GM19043 (cell line): Measurements from ENCODE around the gene B4GALT5.
"Not testable (repeated sequence)": the region's sequence is repeated elsewhere in the genome, so short reads cannot be mapped to it uniquely, and the experiment has no call there.

Experiments
- ATAC-seq: cut with Tn5 transposase; IDR thresholded peaks from one replicate; pipeline ENCODE4 v1.9.1; 2021; ENCODE audit warnings: low read depth; ENCODE audit not compliant: unreplicated experiment

The B4GALT5 gene

GRCh38 chr20:49635166-49635565 is 78.5 kb downstream of the B4GALT5 start:
- no peak for ATAC-seq

- no peak for ATAC-seq
These were observed 79.6 kb downstream of the B4GALT5 start for GRCh38 chr20:49634116-49634515.

DNA sequence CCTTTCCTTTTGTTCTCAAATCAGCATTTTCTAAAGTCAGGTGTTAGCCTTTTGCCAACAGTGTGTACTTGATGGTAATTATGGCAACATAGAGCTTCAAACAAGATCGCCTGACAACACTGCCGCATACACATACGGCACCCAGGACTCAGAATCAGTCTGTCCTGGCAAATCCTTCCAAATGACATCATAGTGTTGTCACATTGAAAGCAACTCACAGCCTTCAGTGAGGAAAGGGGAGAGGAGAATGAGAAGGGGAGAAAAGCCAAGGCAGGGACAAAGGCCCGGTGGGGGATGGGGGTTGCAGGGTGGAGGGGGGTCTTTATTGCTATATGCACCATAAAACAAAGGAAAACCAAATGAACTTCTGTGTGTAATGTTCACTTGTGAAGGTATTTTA is 80.0 kb downstream of the B4GALT5 start:
- ATAC-seq: no peak

DNA sequence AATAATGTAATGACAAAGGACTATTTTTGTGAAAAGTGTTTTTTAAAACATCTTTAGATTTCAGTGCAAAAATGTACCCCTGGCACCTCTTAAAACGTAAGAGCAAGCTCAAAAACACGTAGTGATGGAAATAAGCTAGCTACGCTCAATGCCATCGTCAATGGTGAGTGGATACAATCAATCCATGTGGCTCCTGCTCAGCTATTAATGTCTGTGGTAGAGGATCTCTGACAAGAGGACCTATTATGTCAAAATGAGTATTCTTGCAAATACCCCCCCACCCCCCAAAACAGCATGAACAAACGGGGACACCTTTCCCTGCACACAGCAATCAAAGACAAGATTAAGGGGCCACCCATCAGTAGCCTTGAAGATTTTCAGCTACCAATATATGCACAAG is 80.7 kb downstream of the B4GALT5 start:
- no peak for ATAC-seq

DNA sequence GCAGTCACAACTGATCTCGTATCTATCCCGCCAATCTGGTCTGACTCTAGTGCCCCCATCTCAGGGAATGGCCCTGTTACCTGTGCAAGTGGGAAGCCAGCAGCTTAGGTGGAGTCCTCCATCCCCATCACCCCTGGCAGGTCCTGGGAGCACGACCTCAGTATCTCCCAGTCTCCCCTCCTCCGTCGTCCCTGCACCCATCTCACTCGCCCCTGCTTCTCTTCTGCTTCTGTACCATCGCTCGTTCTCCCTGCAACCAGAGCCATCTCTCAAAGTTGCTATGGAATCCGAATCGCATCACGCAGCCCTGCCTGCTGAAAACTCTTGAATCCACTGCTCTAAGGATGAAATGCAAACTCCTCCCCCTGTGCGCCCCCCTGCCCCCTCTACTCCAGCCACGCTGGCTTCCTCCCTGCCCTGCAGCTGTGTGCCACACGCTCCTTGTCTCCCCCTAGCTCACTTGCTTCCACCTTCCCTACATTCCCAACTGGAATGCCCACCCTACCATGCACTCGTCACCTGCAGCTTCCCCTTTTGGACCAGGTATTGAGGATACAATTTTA is 81.7 kb downstream of the B4GALT5 start:
- ATAC-seq: no peak

- ATAC-seq: no peak
These were observed 82.5 kb downstream of the B4GALT5 start for GRCh38 chr20:49631061-49631716.

GRCh38 chr20:49630396-49630951 is 83.2 kb downstream of the B4GALT5 start:
- peak; percentile 74 for ATAC-seq

DNA sequence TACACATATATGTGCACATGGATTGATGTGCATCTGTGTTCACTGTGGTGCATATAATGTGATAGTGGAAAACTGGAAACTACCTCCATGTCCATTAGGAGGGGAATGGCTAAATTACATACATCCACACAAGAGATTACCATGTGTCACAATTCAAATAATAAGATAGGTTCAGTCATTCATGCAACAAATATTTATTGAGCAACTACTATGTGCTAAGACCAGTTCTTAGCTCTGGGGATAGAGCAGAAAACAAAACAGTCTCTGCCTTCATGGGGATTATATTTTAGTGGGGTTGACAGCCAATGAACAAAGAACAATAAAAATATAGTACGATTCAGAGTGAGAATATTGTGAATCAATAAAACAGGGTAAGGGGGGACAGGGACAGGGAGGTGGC is 84.1 kb downstream of the B4GALT5 start:
- no peak for ATAC-seq

DNA sequence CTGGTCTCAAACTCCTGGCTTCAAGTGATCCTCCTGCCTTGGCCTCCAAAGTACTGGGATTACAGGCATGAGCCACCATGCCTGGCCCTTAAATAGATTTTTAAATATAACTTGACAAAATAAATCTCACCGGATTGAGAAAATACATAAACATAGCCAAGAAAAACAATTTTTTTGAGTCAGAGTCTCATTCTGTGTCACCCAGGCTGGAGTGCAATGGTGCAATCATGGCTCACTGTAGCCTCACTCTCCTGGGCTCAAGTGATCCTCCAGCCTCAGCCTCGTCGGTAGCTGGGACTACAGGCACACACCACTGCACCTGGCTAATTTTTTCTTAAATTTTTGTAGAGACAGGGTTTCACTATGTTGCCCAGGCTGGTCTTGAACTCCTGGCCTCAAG is 85.4 kb downstream of the B4GALT5 start:
- ATAC-seq: not testable (repeated sequence)

DNA sequence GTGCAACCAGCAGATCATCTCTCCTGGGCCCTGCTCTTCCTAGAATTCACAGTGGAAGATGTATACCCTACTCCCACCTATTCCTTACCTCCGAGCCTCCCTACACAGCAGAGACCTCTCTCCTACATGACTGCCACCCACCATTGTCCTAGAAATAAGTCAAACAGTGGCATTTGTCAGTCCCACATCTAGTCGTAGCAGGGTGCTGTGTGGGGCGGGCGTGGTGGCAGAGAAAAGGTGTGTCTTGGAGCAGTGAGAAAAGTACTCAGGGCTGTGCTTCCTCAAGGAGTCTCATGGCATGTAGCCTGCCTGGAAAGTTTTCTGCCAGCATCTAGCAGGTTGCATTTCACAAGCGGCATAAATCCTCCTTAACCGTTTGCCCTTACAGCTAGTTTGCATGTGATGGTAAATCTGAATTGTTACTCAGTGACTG is 86.3 kb downstream of the B4GALT5 start:
- ATAC-seq: no peak

DNA sequence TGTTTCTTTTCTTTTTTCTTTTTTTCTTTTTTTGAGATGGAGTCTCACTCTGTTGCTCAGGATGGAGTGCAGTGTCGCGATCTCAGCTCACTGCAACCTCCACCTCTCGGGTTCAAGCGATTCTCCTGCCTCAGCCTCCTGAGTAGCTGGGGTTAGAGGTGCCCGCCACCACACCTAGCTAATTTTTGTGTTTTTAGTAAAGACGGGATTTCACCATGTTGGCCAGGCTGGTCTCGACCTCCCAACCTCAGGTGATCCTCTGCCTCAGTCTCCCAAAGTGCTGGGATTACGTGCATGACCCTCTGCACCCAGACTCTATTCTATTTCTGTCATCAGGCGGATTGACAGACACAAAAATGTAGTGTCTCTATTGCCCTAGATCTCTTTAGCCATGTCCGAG is 88.7 kb downstream of the B4GALT5 start:
- not testable (repeated sequence) for ATAC-seq

GRCh38 chr20:49624317-49624716 is 89.4 kb downstream of the B4GALT5 start:
- ATAC-seq: no peak

GRCh38 chr20:49622243-49622642 is 91.4 kb downstream of the B4GALT5 start:
- no peak for ATAC-seq

DNA sequence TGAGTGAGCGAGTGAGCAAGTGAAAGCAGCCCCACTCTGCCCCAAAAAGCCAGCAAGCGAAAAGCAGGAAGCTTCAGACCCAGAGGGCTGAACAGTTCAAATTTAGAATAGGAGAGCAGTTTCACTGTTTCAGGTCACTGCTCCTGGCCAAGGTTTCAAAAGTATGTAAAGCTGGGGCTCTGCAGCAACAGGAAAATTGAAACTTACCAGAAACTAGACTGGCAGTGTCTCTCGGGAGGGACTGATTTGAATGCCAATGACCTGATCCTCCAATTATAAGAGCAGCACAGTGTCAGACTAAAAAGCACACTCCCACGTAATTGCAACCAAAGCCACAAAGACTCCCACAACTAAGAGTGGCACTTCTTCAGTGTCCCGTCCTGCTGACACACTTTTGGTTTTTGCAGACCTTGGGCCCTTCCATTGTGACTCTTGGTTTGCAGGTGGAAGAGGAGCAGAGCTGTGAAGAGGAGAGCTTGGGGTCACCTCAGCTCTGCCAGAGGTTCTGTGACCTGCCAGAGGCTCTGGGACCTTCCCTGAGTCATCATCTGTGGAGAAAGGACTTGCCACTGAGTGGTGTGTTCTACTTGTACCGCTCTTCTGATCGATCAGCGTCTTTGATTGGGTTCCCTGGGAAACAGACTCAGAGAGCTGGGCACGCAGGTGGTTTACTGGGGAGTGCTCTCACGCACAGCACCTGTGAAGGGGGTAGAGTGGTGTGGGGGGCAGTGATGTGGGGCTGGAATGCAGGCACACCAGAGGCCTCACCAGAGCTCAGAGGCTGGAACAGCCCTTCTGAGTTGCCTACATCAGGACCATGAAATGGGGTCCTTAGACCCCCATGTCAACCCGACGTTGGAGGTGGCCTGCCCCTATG is 93.1 kb downstream of the B4GALT5 start:
- peak; percentile 76 for ATAC-seq

GRCh38 chr20:49619113-49620048 is 94.3 kb downstream of the B4GALT5 start:
- ATAC-seq: no peak

- ATAC-seq: no peak
These were observed 95.4 kb downstream of the B4GALT5 start for GRCh38 chr20:49618289-49618688.

GRCh38 chr20:49617394-49617793 is 96.3 kb downstream of the B4GALT5 start:
- ATAC-seq: not testable (repeated sequence)

GRCh38 chr20:49616154-49617007 is 97.3 kb downstream of the B4GALT5 start:
- ATAC-seq: no peak

GRCh38 chr20:49615401-49616153 is 98.1 kb downstream of the B4GALT5 start:
- ATAC-seq: no peak
